GF-D8 (cell line): ENCODE measurements around the gene DNAAF1.
A peak's percentile ranks its signal among the peaks of the same experiment; 100 is the strongest.

Source experiments
- DNase-seq: peaks from one replicate; lab custom pipeline; 2025; lab: John Stamatoyannopoulos, UW

Gene DNAAF1

DNA sequence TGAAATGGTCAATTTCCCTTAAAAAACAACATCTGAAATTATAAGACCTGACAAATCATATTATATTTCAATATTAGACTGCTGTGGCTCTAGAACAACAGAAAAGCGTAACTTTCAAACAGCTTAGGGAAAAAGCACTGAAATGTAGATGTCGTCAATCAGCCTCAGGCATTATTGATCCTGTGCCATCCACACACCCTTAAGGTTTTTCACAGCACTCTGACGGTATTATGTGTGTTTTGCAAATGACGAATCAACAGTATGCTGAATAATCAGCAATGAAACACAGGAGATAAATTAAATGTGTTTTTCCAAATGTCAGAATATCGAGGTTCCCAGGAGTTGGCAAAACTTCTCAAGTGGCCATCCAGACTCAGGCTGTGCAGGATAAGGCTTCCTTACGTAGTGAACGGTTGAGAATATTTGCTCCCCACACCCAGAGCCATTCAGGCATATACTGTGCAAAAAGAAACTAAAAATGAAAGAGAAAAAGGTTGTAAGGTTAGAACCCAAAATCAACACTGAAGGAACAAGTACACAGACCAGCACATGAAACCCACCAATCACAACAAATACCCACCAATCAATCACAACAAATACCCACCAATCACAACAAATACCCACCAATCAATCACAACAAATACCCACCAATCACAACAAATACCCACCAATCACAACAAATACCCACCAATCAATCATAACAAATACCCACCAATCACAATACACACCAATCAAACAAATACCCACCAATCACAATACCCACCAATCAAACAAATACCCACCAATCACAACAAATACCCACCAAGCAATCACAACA is 20.6 kb upstream of the DNAAF1 start:
- DNase-seq, result no peak

GRCh38 chr16:84131117-84131516 is 14.0 kb upstream of the DNAAF1 start:
- no peak for DNase-seq

- no peak for DNase-seq
Observed at GRCh38 chr16:84132527-84133285, 12.4 kb upstream of the DNAAF1 start.

- no peak for DNase-seq
Observed at GRCh38 chr16:84136331-84137125, 8.6 kb upstream of the DNAAF1 start.

DNA sequence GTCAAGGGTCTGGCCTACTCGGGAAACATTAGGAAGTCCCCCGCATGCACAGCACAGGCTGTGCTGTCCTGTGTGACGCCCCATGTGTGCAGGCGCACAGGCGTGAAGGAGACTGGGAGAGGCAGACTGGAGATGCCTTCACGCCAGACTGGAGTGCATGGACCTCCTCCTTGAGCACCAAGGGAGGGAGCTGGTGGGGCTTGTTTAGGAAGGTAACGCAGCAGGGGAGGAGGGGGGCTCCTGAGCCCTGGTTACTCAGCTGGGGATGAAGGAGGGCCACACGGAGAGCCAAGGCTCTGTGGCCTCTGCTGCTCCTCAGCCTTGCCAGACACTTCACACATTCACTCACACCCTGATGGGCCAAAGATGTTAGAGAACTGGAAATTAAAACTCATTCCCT is 7.8 kb upstream of the DNAAF1 start:
- no peak for DNase-seq

DNA sequence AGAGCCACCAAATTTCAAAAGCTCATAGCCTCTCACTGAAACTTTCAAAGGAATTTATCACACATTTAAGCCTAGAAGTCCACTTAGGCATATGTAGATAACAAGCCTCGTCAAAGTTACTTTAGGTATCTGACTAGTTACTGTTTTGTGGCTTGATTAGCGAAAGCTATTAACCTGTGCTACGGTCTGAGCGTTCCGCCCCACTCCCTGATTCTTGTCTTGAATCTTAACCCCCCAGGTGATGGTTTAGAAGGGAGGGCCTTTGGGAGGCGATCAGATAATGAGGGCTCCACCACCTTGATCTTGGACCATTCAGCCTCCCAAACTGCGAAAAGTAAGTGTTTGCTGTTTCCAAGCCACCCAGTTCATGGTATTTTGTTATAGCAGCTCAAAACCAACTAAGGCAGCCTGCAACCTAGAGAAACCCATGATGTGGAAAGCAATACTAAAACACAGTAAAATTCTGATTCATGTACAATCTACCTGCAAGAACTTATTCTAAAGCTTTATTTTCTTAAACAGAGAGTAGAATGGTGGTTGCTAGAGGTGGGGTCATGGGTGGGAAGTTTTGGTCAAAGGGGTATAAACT is 7.2 kb upstream of the DNAAF1 start:
- DNase-seq, result no peak

GRCh38 chr16:84138500-84138823 is 6.6 kb upstream of the DNAAF1 start:
- DNase-seq, result no peak

- peak; percentile 28 for DNase-seq
Observed at GRCh38 chr16:84138824-84139627, 6.1 kb upstream of the DNAAF1 start.

GRCh38 chr16:84139628-84140258 is 5.4 kb upstream of the DNAAF1 start:
- DNase-seq, result no peak

DNA sequence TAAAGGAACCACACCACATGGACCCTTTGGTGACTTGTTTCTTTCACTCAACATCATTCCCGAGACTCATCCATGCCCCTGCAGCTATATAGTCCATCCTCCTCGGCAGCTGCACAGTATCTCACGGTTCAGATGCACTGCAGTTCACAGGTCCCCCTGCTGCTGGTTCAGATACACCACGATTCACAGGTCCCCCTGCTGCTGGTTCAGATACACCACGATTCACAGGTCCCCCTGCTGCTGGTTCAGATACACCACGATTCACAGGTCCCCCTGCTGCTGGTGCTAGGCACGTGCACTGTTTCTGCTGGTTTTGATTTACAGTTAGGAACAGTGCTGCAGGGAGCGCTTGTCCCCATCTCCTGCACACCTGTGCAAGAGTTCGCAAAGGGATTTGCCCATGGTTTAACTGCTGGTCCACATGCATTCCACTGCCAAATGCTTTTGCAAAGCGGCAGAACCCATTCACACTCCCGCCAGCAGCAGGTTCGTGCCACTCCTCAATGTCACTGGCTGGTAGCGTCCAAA is 3.9 kb upstream of the DNAAF1 start:
- no peak for DNase-seq

- no peak for DNase-seq
Observed at GRCh38 chr16:84143081-84143480, 2.0 kb upstream of the DNAAF1 start.

DNA sequence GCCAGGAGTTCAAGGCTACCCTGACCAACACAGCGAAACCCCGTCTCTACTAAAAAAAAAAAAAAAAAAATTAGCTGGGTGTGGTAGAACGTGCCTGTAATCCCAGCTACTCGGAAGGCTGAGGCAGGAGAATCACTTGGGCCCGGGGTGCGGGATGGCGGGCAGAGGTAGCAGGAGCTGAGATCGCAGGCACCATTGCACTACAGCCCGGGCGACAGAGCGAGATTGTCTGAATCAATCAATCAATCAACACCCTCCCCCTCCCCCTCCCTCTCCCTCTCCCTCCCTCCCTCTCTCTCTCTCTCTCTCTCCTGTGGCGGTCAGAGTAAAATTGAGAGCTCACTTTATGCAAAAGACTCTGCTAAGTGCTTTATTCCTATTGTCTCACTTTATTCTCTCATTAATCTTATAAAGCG is 1.3 kb upstream of the DNAAF1 start:
- no peak for DNase-seq

DNA sequence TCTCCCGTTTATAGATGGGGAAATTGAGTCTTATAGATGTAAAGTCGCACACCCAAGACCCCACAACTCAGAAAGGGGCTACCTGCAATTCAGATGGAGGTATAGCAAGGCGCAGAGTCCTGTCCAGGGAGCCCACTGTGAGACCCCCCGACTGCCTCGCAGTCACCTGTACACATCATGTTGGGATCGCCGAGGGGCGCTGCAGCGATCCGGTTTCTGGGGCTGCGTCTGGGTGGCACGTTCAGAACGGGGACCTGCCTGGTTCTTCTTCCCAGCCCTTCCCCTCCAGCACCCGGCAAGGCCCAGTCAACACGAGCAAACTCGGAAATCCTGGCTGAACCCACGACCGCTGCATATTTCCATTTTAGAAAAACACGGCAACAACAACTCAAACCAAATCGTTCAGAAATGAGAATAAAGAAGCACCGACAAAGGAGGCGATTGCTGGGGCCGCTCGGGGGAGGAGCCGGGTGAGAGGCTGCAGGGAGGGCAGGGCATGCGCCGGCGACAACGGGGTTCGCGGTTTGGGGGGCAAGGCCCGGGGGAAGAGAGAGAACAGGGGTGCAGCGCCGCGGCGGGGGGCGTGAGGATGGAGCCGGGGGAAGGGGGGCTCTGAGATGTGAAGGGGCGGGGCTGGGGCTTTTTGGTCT is 774 bp upstream of the DNAAF1 start:
- DNase-seq, result no peak

GRCh38 chr16:84150926-84151325 is 5.8 kb downstream of the DNAAF1 start:
- DNase-seq, result no peak

DNA sequence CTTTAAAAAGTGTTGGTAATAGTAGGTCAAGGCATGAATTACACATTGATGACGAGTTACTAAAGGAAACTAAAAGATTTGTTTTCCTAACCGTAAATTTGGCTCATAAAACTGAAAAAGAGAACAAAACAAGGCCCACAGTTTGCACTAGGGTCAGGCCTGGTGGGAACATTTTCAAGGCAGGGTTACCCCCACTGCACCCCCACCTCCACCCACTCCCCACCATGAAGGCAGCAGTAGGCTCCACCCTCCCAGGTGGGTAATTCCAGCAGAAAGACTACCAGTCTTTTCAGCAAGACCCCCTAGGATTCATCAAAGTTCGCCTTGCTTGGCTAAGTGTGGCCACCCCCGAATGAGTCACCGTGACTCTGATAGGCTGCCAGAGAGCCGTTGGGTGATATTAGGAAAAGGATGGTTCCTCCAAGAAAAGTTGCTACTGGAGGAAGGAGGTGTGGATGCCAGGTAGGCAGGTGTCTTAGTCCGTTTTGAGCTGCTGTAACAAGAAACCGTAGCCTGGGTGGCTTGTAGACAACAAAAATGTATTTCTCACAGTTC is 8.6 kb downstream of the DNAAF1 start:
- DNase-seq, result no peak

- no peak for DNase-seq
Observed at GRCh38 chr16:84155226-84155625, 10.1 kb downstream of the DNAAF1 start.

DNA sequence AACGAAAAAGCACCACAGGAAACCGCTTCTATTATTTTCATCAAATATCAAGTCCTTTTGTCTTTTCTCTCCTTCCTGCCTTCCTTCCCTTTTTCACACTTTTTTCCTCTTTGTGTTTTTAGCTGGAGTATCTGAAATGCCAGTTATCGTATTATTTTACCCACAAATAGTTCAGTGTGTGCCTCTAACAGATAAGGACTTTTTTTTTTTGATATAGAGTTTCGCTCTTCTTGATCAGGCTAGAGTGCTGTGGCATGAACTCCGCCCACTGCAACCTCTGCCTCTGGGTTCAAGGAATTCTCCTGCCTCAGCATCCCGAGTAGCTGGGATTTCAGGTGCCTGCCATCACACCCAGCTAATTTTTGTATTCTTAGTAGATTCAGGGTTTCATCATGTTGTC is 10.7 kb downstream of the DNAAF1 start:
- no peak for DNase-seq

DNA sequence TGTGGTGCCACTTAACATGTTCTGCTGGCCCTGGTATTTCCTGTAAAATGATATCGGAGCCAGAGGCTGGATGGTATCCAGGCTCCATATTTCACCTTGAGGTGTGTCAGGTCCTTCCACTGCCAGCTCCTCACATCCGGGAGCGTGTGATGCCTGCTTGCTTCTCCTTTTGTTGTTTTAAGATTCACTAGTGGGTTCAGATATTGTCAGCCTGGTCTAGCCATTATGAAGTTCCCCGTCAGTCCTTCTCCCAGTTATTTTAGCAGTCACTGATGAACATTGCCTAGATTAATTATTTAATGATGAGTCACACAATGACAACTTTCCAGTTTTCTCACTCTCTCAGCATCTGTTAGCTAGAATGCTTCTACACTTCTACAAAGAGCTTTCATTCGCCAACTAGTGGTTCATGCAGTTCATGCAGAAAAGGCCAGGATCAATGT is 11.3 kb downstream of the DNAAF1 start:
- DNase-seq, result no peak

GRCh38 chr16:84159007-84159406 is 13.9 kb downstream of the DNAAF1 start:
- no peak for DNase-seq

GRCh38 chr16:84159800-84160199 is 14.7 kb downstream of the DNAAF1 start:
- no peak for DNase-seq
